ENCODE data around the gene NRIP2. TPM values are rescaled to one million over a fixed set of nuclear protein-coding genes. Genes with fewer than 3 reads are reported as not detected.
A peak's percentile ranks its signal among the peaks of the same experiment; 100 is the strongest.

Gene NRIP2
- total RNA-seq = 1 to 10 TPM in 1 of 4 donors, under 1 TPM in 1, not detected in 2; 0.38 to 1.6 TPM

- Histone ChIP-seq H3K4me1 (peaks cover 0 to 27% (median 4%) of the 10 kb centered on the region in 3 donors), H3K27ac (peak within 1 kb of the TSS in 2 of 4 donors; percentile 18 to 44), H3K27me3 (no peaks in the 10 kb centered on the region), H3K4me3 (peak within 1 kb of the TSS in 3 of 4 donors; percentile 8 to 39 (median 26)), H3K36me3 (peaks cover 0 to 54% (median 0%) of the 10 kb centered on the region in 3 donors), H3K9me3 (no peaks in the 10 kb centered on the region)
- no peak for DNase-seq
- intact Hi-C loops (cut with DNase I) = no loop called here
- WGBS, 2 donors = 17 to 40% methylated on average over 12 to 15 of the region's 32 CpGs
- TF ChIP-seq POLR2A (IDR thresholded peaks at IDR 0.05) (no peak), CTCF (IDR thresholded peaks at IDR 0.05) (no peak)
These were observed at the start of gene NRIP2 for GRCh38 chr12:2834581-2835491. Gene NRIP2, minus strand, starts transcription at chr12:2835035. Its CDS starts 52 bp downstream, at chr12:2834983.

GRCh38 chr12:2879853-2880252 lies 45.0 kb upstream of the NRIP2 start:
- no peak for TF ChIP-seq CTCF (IDR thresholded peaks at IDR 0.05)
- TF ChIP-seq POLR2A (IDR thresholded peaks at IDR 0.05) = no peak
- Histone ChIP-seq H3K4me3 (no peak overlapping the region), H3K27me3 (no peaks in the 10 kb centered on the region), H3K27ac (no peak overlapping the region), H3K36me3 (peaks cover 0 to 11% (median 0%) of the 10 kb centered on the region in 3 donors), H3K9me3 (no peaks in the 10 kb centered on the region), H3K4me1 (peaks cover 22 to 40% (median 25%) of the 10 kb centered on the region in 3 donors)
- intact Hi-C loops (cut with DNase I) = loop anchor here (10.0 kb wide), 1 partner anchor 65 kb away; no protein-coding TSS in a partner anchor
- 87 to 93% methylated on average over 3 of the region's 3 CpGs for WGBS, 2 donors
- no peak for DNase-seq

DNA sequence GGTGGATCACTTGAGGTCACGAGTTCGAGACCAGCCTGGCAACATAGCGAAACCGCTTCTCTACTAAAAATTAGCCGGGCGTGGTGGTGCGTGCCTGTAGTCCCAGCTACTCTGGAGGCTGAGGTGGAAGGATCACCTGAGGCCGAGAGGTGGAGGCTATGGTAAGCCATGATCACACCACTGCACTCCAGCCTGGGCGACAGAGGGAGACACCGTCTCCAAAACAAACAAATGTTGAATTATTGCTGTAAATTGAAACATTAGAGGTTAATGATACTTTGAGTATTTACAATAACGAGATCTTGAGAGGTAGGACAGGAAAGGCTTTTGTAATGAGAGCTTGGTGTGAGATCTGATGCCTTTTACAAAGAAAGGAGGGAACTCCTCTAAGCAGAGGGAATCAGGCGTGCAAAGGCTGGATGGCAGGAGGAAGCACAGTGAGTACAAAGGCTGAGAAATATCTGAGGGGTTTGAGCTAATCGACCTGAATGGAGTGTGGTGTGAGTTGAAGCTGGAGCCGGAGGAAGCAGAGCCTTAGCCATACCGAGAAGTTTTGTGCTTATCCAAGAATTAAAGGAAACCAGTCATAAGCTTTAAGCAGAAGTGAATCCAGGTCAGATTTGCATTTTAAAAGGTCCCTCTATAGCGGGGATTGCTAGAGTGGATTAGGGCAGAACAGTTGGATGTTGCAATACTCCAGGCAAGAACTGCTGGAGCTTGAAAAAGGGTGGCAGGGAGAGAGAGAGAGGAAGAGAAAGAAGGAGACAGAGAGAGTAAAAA lies 43.3 kb upstream of the NRIP2 start:
- no peaks in the 10 kb centered on the region for H3K9me3 ChIP-seq
- peaks cover 22 to 40% (median 25%) of the 10 kb centered on the region in 3 donors for H3K4me1 ChIP-seq
- no peaks in the 10 kb centered on the region for H3K27me3 ChIP-seq
- intact Hi-C loops (cut with DNase I) = no loop called here
- no peak for TF ChIP-seq POLR2A (IDR thresholded peaks at IDR 0.05)
- TF ChIP-seq CTCF (IDR thresholded peaks at IDR 0.05) = no peak
- peak overlapping the region; percentile 75 to 97 (median 88) for H3K4me3 ChIP-seq
- peaks cover 0 to 11% (median 0%) of the 10 kb centered on the region in 3 donors for H3K36me3 ChIP-seq
- WGBS, 2 donors = 15% methylated on average over 11 to 15 of the region's 16 CpGs
- no peak for DNase-seq
- peak overlapping the region; percentile 96 to 99 (median 98) for H3K27ac ChIP-seq

DNA sequence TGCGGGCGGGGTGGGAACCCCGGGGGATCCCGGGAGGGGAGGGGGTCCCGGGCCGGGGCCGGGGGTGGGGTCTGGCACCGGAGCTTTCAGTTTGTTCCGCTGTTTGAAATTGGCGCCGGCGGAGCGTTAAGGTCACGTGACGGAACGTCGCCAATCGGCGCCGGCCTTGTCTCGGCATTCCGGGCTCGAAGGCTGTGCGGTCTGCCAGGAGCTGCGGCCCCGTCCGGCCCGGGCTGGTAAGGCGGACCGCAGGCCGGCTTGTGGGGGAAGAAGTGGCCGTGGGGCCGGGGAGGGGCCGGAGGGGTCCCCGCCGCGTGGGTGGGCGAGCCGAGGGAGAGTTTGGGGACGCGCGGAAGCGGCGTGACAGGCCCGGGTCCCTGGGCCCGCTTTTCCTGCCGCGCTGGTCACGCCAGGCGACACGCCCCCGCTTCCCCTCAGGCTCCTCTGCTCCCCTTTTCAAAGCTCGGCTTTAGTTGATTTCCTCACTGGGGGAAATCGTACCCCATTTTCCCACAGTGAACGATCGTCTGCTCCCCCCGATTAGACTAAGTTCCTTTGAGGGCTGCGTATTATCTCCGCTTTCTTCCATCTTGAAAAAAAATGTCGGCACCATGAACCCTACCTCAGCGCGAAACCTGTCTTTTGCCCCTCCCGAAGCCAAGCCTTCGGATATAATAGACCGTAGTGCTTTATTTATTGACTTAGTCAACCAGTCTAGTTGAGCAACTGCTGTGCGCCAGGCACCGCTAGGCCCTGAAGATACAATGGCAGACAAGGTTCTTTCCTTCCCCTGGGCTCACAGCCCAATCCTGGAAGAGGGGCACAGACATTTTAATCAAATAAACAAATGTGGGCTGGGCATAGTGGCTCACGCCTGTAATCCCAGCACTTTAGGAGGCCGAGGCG lies 42.5 kb upstream of the NRIP2 start, which contains the start of the genes FOXM1 and RHNO1:
Gene FOXM1 (minus strand): TSS at position 128 of the 906 bp plus-strand sequence. CDS start 2,696 bp downstream, outside the sequence.
Gene RHNO1 (plus strand): TSS at position 177 of the 906 bp plus-strand sequence. CDS start 8,144 bp downstream, outside the sequence.
- Histone ChIP-seq H3K27me3 (no peaks in the 10 kb centered on the region), H3K4me1 (peaks cover 22 to 40% (median 25%) of the 10 kb centered on the region in 3 donors), H3K4me3 (peak within 1 kb of the TSS; percentile 75 to 97 (median 88)), H3K27ac (peak within 1 kb of the TSS; percentile 96 to 99 (median 98)), H3K36me3 (peaks cover 0 to 14% (median 0%) of the 10 kb centered on the region in 3 donors), H3K9me3 (no peaks in the 10 kb centered on the region)
- TF ChIP-seq POLR2A (IDR thresholded peaks at IDR 0.05) (peak in 2 of 4 donors; percentile 58 to 83), CTCF (IDR thresholded peaks at IDR 0.05) (peak in 2 of 6 experiments; percentile 11 to 13)
- no peak for DNase-seq
- 0 to 3% methylated on average over 16 to 25 of the region's 70 CpGs for WGBS, 2 donors
- intact Hi-C loops (cut with DNase I) = no loop called here

Data from esophagus squamous epithelium (tissue), 5 donors.